GM19025 (cell line): ENCODE measurements around the gene DHCR24.
"Not testable (repeated sequence)": the region's sequence is repeated elsewhere in the genome, so short reads cannot be mapped to it uniquely, and the experiment has no call there.

Source experiments
- ATAC-seq: cut with Tn5 transposase; IDR thresholded peaks from one replicate; pipeline ENCODE4 v1.9.1; 2021; ENCODE audit warnings: mild to moderate bottlenecking, low read depth, moderate library complexity; ENCODE audit not compliant: unreplicated experiment

The DHCR24 gene

DNA sequence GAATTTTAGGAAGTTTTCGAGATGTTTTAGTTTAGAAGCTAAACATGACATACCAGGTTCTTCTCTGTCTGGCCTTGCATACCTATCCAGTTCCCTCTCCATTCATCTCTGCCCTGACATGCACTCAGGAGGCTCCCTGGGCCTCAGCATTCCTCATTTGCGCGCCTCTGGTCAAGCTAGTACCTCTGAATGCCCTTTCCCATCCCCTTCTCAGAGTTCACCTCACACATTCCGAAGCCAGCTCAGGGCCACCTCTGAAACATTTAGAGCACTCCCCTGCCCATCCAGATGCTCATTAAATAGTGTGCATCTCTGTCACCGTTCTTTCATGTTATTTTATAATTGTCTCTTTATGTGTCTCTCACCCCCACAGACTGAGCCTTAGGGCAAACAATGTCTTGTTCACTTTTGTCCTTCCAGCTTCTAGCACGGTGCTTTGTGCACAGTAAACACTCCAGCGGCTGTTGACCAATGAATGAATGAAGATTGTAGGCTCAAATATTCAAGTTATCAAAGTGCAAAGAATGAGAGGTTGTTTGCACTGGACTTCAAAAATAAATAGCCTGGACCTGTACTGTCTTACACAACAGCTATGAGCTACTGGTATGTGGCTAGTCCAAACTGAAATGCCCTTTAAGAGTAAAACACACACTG, 1.2 kb upstream of the DHCR24 start:
- no peak for ATAC-seq

DNA sequence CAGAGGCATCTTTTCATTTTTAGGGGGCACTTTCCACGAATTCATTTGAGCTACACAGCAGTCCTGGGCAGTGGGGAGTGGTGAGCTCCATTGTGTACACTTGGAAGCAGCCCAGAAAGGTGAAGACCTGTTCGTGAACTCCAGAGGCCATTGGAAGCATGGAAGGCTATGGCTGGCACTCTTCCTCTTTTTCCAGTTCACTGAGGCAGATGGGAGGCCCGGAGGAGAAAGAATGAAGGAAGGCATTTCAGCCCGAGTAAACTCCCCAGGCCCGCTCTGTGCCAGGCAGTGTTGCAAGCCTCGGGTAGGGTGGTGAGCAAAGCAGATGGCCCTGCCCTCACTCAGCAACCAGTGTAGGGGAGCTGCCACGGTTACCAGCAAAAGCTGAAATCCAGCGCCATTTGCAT, 673 bp upstream of the DHCR24 start:
- ATAC-seq, result no peak

GRCh38 chr1:54885807-54886723, 930 bp downstream of the DHCR24 start:
- no peak for ATAC-seq

- no peak for ATAC-seq
These were observed 1.7 kb downstream of the DHCR24 start for GRCh38 chr1:54885237-54885679.

DNA sequence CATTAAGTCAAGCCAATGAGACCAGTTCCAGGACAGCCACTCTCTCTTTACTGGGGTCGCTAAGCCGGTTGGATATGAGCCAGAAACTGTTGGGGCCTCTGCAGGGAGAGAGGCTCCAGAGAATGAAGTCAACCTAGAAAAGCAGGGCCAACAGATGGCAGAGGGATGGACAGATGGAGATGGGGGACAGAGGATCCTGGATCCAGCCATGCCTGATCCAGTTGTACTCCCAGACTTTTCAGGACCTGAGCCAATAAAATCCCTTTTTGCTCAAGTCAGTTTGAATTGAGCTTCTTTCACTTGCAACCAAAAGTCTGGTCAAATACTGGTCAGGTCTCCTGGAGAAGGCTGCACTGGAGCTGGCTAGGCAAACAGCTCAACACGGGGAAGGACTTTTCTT, 2.2 kb downstream of the DHCR24 start:
- ATAC-seq, result no peak

DNA sequence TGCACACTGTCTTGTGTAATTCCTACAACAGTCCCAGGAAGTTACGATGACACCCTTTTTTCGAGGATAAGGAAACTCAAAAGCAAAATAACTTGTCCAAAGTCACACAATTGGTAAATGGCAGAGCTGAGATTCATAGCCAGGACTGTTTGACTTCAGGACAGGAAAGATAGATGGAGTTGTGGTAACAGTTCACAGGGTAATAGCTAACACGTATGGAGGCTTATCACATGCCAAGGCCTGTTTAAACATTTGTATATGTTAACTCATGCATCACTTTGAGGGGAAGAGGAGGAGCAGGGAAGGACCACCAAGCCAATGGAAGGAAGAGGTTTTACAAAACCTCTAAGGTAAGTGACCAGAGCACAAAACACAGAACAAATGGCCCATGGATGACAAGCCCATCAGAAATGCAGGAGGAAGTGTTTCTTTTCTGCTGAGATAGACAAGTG, 2.8 kb downstream of the DHCR24 start:
- no peak for ATAC-seq

- no peak for ATAC-seq
These were observed 3.5 kb downstream of the DHCR24 start for GRCh38 chr1:54883349-54884102.

DNA sequence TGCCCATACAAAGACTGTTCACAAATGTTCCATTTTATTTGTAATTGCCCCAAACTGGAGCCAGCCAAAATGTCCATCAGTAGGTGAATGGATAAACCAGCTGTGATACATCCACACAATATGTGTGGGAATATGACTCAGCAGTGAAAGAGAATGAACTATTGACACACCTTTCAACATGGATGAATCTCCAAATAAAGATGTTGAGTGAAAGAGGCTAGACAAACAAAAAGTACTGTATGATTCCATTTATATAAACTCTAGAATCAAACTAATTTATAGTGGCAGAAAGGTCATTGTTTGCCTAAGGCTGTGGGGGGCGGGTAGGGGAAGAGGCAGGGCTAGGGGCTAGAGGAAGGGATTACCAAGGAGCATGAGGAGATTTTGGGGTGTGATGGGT, 4.5 kb downstream of the DHCR24 start:
- no peak for ATAC-seq

DNA sequence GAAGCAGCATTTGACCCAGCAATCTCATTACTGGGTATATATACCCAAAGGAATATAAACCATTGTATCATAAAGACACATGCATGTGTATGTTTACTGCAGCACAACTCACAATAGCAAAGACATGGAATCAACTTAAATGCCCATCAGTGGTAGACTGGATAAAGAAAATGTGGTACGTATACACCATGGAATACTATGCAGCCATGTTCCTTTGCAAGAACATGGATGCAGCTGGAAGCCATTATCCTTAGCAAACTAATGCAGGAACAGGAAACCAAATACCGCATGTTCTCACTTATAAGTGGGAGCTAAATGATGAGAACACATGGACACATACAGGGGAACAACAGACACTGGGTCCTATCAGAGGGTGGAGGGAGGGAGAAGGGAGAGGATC, 5.4 kb downstream of the DHCR24 start:
- ATAC-seq, result not testable (repeated sequence)

- no peak for ATAC-seq
These were observed 7.1 kb downstream of the DHCR24 start for GRCh38 chr1:54879872-54880271.

- no peak for ATAC-seq
These were observed 10.2 kb downstream of the DHCR24 start for GRCh38 chr1:54876814-54877213.

DNA sequence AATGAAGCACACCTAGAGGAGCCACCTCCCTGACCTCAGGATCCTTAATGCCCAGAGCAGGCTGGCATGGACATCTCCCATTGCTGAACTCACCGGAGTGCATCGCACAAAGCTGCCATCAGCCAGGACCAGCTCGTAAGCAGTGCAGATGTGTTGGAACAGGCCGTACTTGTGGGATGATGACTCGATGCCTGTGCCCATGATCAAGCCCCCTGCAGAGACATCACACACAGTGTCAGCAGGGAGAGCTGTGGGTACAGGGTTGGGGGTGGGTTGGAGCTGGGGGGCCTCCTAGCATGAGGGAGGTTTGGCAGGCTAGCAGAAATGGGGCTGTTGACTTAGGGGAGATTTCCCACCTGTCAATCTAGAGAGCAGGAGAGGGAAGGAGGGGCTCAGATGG, 12.0 kb downstream of the DHCR24 start:
- ATAC-seq, result no peak

DNA sequence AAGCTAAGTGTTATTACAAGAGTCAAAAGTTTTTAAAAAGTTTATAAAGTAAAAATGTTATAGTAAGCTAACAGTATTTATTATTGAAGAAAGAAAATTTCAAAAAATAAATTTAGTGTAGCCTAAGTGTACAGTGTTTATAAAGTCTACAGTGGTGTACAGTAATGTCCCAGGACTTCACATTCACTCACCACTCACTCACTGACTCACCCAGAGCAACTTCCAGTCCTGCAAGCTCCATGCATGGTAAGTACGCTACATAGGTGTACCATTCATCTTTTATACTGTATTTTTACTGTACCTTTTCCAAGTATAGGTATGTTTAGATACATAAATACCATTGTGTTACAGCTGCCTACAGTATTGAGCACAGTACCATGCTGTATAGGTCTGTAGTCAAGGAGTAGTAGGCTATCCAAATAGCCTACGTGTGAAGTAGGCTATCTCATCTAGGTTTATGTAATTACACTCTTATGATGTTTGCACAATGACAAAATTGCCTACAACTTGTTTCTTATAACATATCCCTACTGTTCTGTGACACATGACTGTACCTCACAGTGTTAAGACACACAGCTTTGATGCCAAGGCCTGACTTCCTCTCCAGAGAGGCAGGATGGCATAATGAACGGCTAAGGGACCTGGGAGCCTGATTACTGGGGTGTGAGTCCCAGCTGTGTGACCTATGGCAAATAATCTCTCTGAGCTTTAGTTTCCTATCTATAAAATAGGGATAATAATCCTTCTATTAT, 12.7 kb downstream of the DHCR24 start:
- no peak for ATAC-seq

- no peak for ATAC-seq
These were observed 15.0 kb downstream of the DHCR24 start for GRCh38 chr1:54872036-54872331.

DNA sequence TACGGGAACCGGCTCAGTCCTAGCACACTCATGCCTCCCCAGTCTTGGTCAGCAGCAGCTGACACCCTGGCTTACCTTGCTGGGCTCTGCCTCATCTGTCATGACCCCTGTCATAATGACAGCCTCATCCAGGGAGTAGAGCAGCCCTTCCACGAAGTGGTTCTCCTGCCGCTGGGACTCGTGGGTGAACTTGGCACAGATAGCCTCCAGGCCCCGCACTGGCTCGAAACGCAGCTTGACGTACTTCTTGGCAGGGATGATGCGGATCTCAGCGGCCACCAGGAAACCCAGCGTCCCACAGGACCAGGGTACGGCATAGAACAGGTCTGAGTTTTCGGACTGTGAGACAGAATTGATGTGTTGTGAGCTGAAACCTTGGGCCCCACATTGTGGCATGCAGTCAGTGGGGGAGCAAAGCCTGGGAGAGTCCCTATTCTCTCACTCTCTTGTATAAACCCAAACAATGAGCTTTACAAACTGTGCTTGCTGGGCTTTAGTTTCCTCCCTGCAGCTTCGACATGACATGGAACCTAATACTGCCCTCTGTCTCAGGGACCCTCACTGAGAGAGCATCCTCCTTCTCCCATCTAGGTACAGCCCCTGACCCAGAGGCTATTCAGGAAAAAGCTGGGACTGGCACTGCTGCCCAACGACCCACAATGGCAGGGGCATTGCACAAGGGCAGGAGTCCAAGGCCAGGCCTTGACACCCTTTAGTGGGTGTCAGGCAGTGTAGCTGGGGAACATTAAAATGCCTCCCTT, 15.5 kb downstream of the DHCR24 start:
- ATAC-seq, result no peak

GRCh38 chr1:54870869-54871268, 16.1 kb downstream of the DHCR24 start:
- ATAC-seq, result no peak

- no peak for ATAC-seq
These were observed 17.7 kb downstream of the DHCR24 start for GRCh38 chr1:54869173-54869851.

GRCh38 chr1:54867717-54868057, 19.3 kb downstream of the DHCR24 start:
- no peak for ATAC-seq
